Measurements from ENCODE around the gene CMC4.

GRCh38 chrX:155046811-155047528 is 24.0 kb downstream of the CMC4 start:
- TF ChIP-seq CTCF (IDR thresholded peaks at IDR 0.05) (no peak), POLR2A (IDR thresholded peaks at IDR 0.05) (no peak)
